ENCODE results near the gene GLDN. TPM values are rescaled to one million over a fixed set of nuclear protein-coding genes. Genes with fewer than 3 reads are reported as not detected.

GLDN gene
- polyA plus RNA-seq, 1 experiment: 0.25 TPM

- Histone ChIP-seq H3K27ac (ENCODE audit: low read depth, low read length) (peak overlapping the region; percentile 85), H3K4me3 (ENCODE audit: low read depth, low read length) (no peak overlapping the region), H3K27me3 (ENCODE audit: control insufficient read depth, insufficient read depth, low read length) (no peaks in the 10 kb centered on the region), H3K9me3 (ENCODE audit: control insufficient read depth, insufficient read depth, low read length) (no peaks in the 10 kb centered on the region; the same call in 1 of the 2 replicates)
- no peak for TF ChIP-seq CTCF (IDR thresholded peaks at IDR 0.05; ENCODE audit: low read depth, low read length)
- DNase-seq (ENCODE audit: low read depth, low spot score): peak; percentile 81
- ChIA-PET CTCF (interaction anchor here (0.9 to 1.5 kb wide), 9 partner anchors 11 to 206 kb away, joined by 3 to 8 read pairs (median 4); no protein-coding TSS in a partner anchor), POLR2A (interaction anchor here (0.6 to 2.3 kb wide), 7 partner anchors 8 to 126 kb away, joined by 3 to 12 read pairs (median 6); no protein-coding TSS in a partner anchor)
These were observed 27.4 kb downstream of the GLDN start for GRCh38 chr15:51368751-51369450.

GRCh38 chr15:51369451-51369761, 28.0 kb downstream of the GLDN start:
- no peak for DNase-seq (ENCODE audit: low read depth, low spot score)
- no peak for TF ChIP-seq CTCF (IDR thresholded peaks at IDR 0.05; ENCODE audit: low read depth, low read length)
- Histone ChIP-seq H3K27ac (ENCODE audit: low read depth, low read length) (peak overlapping the region; percentile 85), H3K27me3 (ENCODE audit: control insufficient read depth, insufficient read depth, low read length) (no peaks in the 10 kb centered on the region), H3K9me3 (ENCODE audit: control insufficient read depth, insufficient read depth, low read length) (no peaks in the 10 kb centered on the region; the same call in 1 of the 2 replicates), H3K4me3 (ENCODE audit: low read depth, low read length) (no peak overlapping the region)
- ChIA-PET CTCF (interaction anchor here (0.8 to 1.5 kb wide), 8 partner anchors 10 to 236 kb away, joined by 3 to 8 read pairs (median 4); no protein-coding TSS in a partner anchor), POLR2A (interaction anchor here (1.0 to 2.3 kb wide), 5 partner anchors 8 to 126 kb away, joined by 3 to 12 read pairs (median 6); no protein-coding TSS in a partner anchor)

GRCh38 chr15:51371266-51371665, 29.8 kb downstream of the GLDN start:
- no peaks in the 10 kb centered on the region for H3K27me3 ChIP-seq (ENCODE audit: control insufficient read depth, insufficient read depth, low read length)
- DNase-seq (ENCODE audit: low read depth, low spot score): no peak
- TF ChIP-seq CTCF (IDR thresholded peaks at IDR 0.05; ENCODE audit: low read depth, low read length): no peak
- ChIA-PET CTCF (interaction anchor here (0.7 to 1.3 kb wide), 3 partner anchors 11 to 89 kb away, joined by 3 to 4 read pairs (median 3); no protein-coding TSS in a partner anchor), POLR2A (no interaction called here)
- no peak overlapping the region for H3K27ac ChIP-seq (ENCODE audit: low read depth, low read length)
- H3K4me3 ChIP-seq (ENCODE audit: low read depth, low read length): no peak overlapping the region
- no peaks in the 10 kb centered on the region; the same call in 1 of the 2 replicates for H3K9me3 ChIP-seq (ENCODE audit: control insufficient read depth, insufficient read depth, low read length)

- no peak for TF ChIP-seq CTCF (IDR thresholded peaks at IDR 0.05; ENCODE audit: low read depth, low read length)
- Histone ChIP-seq H3K9me3 (ENCODE audit: control insufficient read depth, insufficient read depth, low read length) (no peaks in the 10 kb centered on the region; the same call in 1 of the 2 replicates), H3K4me3 (ENCODE audit: low read depth, low read length) (no peak overlapping the region), H3K27me3 (ENCODE audit: control insufficient read depth, insufficient read depth, low read length) (peaks cover 2% of the 10 kb centered on the region), H3K27ac (ENCODE audit: low read depth, low read length) (no peak overlapping the region)
- ChIA-PET CTCF (interaction anchor here (1.0 to 1.5 kb wide), 3 partner anchors 93 to 211 kb away, joined by 4 to 9 read pairs (median 8); no protein-coding TSS in a partner anchor), POLR2A (interaction anchor here (0.5 kb wide), 1 partner anchor 557 kb away, joined by 7 read pairs; no protein-coding TSS in a partner anchor)
- DNase-seq (ENCODE audit: low read depth, low spot score): no peak
These were observed 32.7 kb downstream of the GLDN start for GRCh38 chr15:51374131-51374530.

Measured in AG04450 (cell line).